Tibial nerve (tissue), 4 donors: ENCODE data around the gene RAPGEF3. TPM values are rescaled to one million over a fixed set of nuclear protein-coding genes. Genes with fewer than 3 reads are reported as not detected.

Experiments used
- DNase-seq, 2 donors: peaks; one replicate each; pipeline ENCODE4 v3.0.0-alpha.2; 2019; ENCODE audit warnings: low spot score in 2 of 2
- H3K27ac ChIP-seq, 4 donors: fragments of 200-600 bp; sonication (generic) in 3 of 4; one replicate each; pipeline ENCODE4 v1.5.1; 2017 to 2019; ENCODE audit warnings: mild to moderate bottlenecking in 1 of 4
- H3K27me3 ChIP-seq, 2 donors: fragments of 200-600 bp; sonication (generic) in 1 of 2; one replicate each; pipeline versions ENCODE4 v1.5.1 to v1.6.0; 2017 to 2019
- H3K36me3 ChIP-seq, 3 donors: fragments of 200-600 bp; sonication (generic); one replicate each; pipeline ENCODE4 v1.5.1; 2018 to 2019
- H3K4me1 ChIP-seq, 4 donors: fragments of 200-600 bp; sonication (generic) in 3 of 4; one replicate each; pipeline ENCODE4 v1.5.1; 2017 to 2019
- H3K4me3 ChIP-seq, 4 donors: fragments of 200-600 bp; sonication (generic) in 3 of 4; one replicate each; pipeline ENCODE4 v1.5.1; 2017 to 2019; ENCODE audit warnings: mild to moderate bottlenecking in 1 of 4, moderate library complexity in 1 of 4
- H3K9me3 ChIP-seq, 4 donors: fragments of 200-600 bp; sonication (generic) in 3 of 4; one replicate each; pipeline ENCODE4 v1.5.1; 2017 to 2019
- EP300 ChIP-seq, 2 donors: sonication (generic); formaldehyde crosslinking; IDR thresholded peaks; one replicate each; pipeline ENCODE4 v1.6.1; 2017; ENCODE audit warnings: antibody characterized with exemption in 2 of 2, mild to moderate bottlenecking in 1 of 2
- POLR2A ChIP-seq, 2 donors: fragments of 450-650 bp; IDR thresholded peaks; one replicate each; pipeline ENCODE4 v1.6.1; 2017; ENCODE audit warnings: antibody characterized with exemption in 2 of 2, mild to moderate bottlenecking in 2 of 2, moderate library complexity in 2 of 2
- WGBS, 2 donors: methylation state at CpG; one replicate each; pipeline ENCODE4 v1.1.5; 2018; 5-methylcytosine and 5-hydroxymethylcytosine counted together
- total RNA-seq, 4 donors: library from RNA; depleted of rRNA; stranded (reverse); fragments of >200 nt; gene quantifications; one replicate each; pipeline ENCODE4 v1.1.0, GENCODE V29; 2016
- TF ChIP-seq, protein P1 (sequence below), 5 experiments: fragments of 200-600 bp in 3 of 5; fragments of 450-650 bp in 2 of 5; sonication (generic) in 3 of 5; IDR thresholded peaks; one replicate each; pipeline ENCODE4 v1.5.1; 2016 to 2019; ENCODE audit warnings: antibody characterized with exemption in 5 of 5, mild to moderate bottlenecking in 3 of 5, moderate library complexity in 2 of 5

Gene RAPGEF3
- total RNA-seq, 4 donors from 2014 or later: 47.3 to 109 (median 83.6) TPM

DNA sequence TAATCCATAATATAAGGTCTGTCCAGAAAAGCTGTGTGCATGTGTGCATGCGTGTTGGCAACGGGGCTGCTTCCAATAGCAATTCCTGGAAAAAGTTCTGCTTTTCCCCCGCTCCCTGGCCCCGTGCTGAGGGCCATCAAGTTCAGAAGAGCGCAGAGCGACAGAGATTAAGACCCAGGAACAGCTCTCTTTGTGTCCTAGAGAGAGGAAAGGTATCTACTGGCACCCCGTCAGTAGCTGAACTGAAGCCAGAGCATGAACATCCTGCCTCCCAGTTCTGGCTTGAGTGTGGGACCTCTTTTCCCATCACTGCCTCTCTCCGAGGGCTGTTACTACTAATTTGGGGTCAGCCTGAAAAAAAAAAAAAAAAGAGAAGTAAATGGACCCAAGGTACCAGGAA is 45.5 kb upstream of the RAPGEF3 start:
- H3K4me3 ChIP-seq: no peak overlapping the region
- no peaks in the 10 kb centered on the region for H3K27me3 ChIP-seq
- TF ChIP-seq, protein P1, sequence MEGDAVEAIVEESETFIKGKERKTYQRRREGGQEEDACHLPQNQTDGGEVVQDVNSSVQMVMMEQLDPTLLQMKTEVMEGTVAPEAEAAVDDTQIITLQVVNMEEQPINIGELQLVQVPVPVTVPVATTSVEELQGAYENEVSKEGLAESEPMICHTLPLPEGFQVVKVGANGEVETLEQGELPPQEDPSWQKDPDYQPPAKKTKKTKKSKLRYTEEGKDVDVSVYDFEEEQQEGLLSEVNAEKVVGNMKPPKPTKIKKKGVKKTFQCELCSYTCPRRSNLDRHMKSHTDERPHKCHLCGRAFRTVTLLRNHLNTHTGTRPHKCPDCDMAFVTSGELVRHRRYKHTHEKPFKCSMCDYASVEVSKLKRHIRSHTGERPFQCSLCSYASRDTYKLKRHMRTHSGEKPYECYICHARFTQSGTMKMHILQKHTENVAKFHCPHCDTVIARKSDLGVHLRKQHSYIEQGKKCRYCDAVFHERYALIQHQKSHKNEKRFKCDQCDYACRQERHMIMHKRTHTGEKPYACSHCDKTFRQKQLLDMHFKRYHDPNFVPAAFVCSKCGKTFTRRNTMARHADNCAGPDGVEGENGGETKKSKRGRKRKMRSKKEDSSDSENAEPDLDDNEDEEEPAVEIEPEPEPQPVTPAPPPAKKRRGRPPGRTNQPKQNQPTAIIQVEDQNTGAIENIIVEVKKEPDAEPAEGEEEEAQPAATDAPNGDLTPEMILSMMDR (IDR thresholded peaks at IDR 0.05): no peak
- no peak for TF ChIP-seq EP300 (IDR thresholded peaks at IDR 0.05)
- TF ChIP-seq POLR2A (IDR thresholded peaks at IDR 0.05): no peak
- peaks cover 0 to 7% (median 0%) of the 10 kb centered on the region in 3 donors for H3K36me3 ChIP-seq
- WGBS, 2 donors: 59 to 63% methylated on average over 8 of the region's 8 CpGs
- peaks cover 7 to 100% (median 95%) of the 10 kb centered on the region in 4 donors for H3K4me1 ChIP-seq
- H3K27ac ChIP-seq: peak overlapping the region in 3 of 4 donors; percentile 40 to 98 (median 85)
- H3K9me3 ChIP-seq: no peaks in the 10 kb centered on the region
- no peak for DNase-seq

DNA sequence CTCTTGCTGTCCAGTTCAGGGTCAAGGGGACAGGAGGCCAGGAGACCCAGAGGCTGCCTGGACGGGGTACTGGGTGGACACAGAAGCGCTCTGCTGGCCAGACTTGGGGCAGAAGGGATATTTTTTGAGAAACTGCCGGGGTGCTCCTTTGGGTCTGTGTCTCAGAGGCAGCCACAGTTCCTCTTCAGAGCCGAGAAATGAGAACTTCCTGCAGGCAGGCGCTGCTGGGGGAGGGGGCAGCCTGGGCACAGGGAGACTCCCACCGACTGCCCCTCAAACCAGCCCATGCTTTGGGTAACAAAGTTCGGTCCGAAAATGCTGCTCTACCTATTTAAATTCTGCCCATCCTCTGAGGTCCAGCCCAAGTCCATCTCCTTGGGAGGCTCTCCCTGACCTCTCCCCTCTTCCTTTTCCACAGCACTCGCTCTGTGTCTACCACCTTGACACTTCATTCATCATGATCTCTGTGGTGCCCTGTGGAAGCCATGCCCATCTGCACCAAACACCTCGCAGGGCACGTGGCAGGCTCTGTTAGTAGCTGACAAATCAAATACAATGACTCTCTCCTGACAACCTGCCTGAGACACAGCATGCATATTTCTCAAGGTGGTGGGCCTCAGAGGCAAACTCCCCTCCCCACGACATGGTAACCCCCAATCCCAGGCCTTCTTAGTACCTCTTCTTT is 44.7 kb upstream of the RAPGEF3 start:
- Histone ChIP-seq H3K4me1 (peaks cover 7 to 100% (median 92%) of the 10 kb centered on the region in 4 donors), H3K36me3 (peaks cover 0 to 15% (median 4%) of the 10 kb centered on the region in 3 donors), H3K4me3 (no peak overlapping the region), H3K27ac (peak overlapping the region in 3 of 4 donors; percentile 48 to 98 (median 85)), H3K27me3 (no peaks in the 10 kb centered on the region), H3K9me3 (no peaks in the 10 kb centered on the region)
- 69 to 73% methylated on average over 12 of the region's 12 CpGs for WGBS, 2 donors
- TF ChIP-seq, protein P1 (IDR thresholded peaks at IDR 0.05): no peak
- no peak for TF ChIP-seq EP300 (IDR thresholded peaks at IDR 0.05)
- TF ChIP-seq POLR2A (IDR thresholded peaks at IDR 0.05): no peak
- DNase-seq: no peak

DNA sequence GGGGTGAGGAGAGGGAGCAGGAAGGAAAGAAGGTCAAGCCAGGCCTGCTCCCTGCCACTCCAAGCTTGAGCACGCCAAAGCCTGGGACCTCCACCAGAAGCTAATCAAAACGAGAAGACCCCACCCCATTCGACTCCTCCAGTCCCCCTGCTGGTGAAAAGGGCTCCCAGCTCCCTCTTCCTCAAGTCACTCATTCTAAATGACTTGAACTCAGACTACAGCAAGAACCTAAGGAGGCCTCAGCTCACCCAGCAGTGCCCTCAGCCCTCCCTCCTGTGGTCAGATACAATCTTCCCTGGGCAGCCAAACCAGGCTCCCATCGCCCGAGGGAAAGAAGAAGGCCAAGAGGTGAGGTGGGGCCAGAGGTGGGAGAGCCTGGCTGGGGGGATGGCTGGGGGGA is 43.6 kb upstream of the RAPGEF3 start:
- no peak for TF ChIP-seq POLR2A (IDR thresholded peaks at IDR 0.05)
- TF ChIP-seq, protein P1 (IDR thresholded peaks at IDR 0.05): peak in 2 of 5 experiments; percentile 6 to 20
- Histone ChIP-seq H3K36me3 (peaks cover 0 to 26% (median 8%) of the 10 kb centered on the region in 3 donors), H3K27ac (peak overlapping the region; percentile 2 to 98 (median 51)), H3K4me1 (peaks cover 7 to 94% (median 82%) of the 10 kb centered on the region in 4 donors), H3K9me3 (no peaks in the 10 kb centered on the region), H3K4me3 (no peak overlapping the region), H3K27me3 (no peaks in the 10 kb centered on the region)
- WGBS, 2 donors: 22 to 25% methylated on average over 5 of the region's 5 CpGs
- no peak for DNase-seq

DNA sequence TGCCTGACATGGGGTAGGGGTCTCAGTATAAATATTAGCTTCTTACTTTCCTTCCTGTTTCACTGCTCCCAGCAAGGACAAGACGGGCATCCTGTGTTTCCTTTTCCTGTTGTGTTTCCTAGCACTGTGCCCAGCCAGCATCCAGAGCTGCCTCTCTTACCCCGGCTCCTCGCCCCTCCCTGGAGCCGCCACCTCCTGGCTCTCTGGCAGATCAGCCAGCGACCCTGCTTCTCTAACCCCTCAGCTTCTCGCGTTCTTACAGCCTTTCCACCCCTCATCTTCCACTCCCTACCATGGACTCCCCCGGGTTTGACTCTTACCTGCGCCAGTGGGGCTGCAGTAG is 43.2 kb upstream of the RAPGEF3 start:
- TF ChIP-seq EP300 (IDR thresholded peaks at IDR 0.05) (no peak), POLR2A (IDR thresholded peaks at IDR 0.05) (no peak)
- TF ChIP-seq, protein P1 (IDR thresholded peaks at IDR 0.05): no peak
- Histone ChIP-seq H3K9me3 (no peaks in the 10 kb centered on the region), H3K27ac (peak overlapping the region in 3 of 4 donors; percentile 17 to 98 (median 85)), H3K4me1 (peaks cover 7 to 90% (median 78%) of the 10 kb centered on the region in 4 donors), H3K27me3 (no peaks in the 10 kb centered on the region), H3K4me3 (no peak overlapping the region), H3K36me3 (peaks cover 0 to 30% (median 8%) of the 10 kb centered on the region in 3 donors)
- 42 to 46% methylated on average over 9 of the region's 9 CpGs for WGBS, 2 donors
- no peak for DNase-seq

DNA sequence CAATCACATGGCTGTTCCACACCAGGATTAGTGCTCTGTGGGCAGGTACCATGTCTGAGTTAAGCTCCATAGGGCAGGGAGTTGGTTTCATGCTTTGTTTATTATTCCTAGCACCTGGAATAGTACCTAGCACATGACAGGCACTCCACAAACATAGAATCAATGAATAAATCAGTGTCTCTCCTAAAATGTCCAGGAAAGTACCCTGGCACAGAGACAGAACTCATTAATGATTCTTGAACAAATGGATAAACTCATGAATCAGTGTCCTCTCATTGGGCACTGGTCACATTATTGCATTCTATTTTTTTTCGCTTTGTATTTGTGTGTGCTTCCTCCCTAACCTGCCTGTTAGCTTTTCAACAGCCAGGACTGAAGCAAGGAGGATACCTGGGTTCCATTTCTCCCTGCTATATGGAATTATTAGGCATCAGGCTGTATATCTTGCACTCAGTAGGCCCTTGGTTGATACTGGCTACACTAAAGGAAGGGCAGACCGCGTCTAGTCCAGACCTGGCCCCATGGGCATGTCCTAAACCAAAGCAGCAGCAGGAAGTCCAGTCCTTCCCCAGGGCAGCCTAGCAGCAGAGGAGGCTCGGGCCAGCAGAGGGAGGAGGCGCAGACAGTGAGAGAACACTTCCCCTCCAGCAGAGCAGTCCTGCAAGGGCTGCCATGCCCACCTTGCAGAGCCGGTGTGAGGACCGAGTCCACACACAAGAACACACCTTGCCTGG is 42.7 kb upstream of the RAPGEF3 start:
- Histone ChIP-seq H3K4me3 (no peak overlapping the region), H3K9me3 (no peaks in the 10 kb centered on the region), H3K27me3 (no peaks in the 10 kb centered on the region), H3K36me3 (peaks cover 0 to 35% (median 8%) of the 10 kb centered on the region in 3 donors), H3K27ac (peak overlapping the region in 2 of 4 donors; percentile 85 to 98), H3K4me1 (peaks cover 7 to 85% (median 73%) of the 10 kb centered on the region in 4 donors)
- WGBS, 2 donors: 55 to 66% methylated on average over 7 of the region's 7 CpGs
- TF ChIP-seq, protein P1 (IDR thresholded peaks at IDR 0.05): peak in 3 of 5 experiments; percentile 21 to 43 (median 26)
- no peak for TF ChIP-seq POLR2A (IDR thresholded peaks at IDR 0.05)
- no peak for TF ChIP-seq EP300 (IDR thresholded peaks at IDR 0.05)
- DNase-seq: no peak
